H1 (cell line): ENCODE results near the gene CDH11. TPM values are rescaled to one million over a fixed set of nuclear protein-coding genes. Genes with fewer than 3 reads are reported as not detected.

Experiments used
- CTBP2 ChIP-seq: IDR thresholded peaks from 2 replicates; pipeline ENCODE4 v1.7.0; 2011; ENCODE audit warnings: borderline replicate concordance, mild to moderate bottlenecking, moderate library complexity, mixed read lengths, low read length; ENCODE audit not compliant: insufficient read depth, insufficient read length
- GABPA ChIP-seq: IDR thresholded peaks from 2 replicates; pipeline ENCODE4 v1.6.1; 2011; ENCODE audit warnings: mild to moderate bottlenecking, low read length, moderate library complexity, borderline replicate concordance; ENCODE audit not compliant: insufficient read depth
- JUN ChIP-seq: IDR thresholded peaks from 2 replicates; pipeline ENCODE4 v1.6.1; 2011; ENCODE audit warnings: low read depth, mild to moderate bottlenecking, improper control_type of control experiment, low read length
- polyA plus RNA-seq, 7 experiments: library from polyadenylated mRNA; depleted of rRNA in 3 of 7; stranded (reverse) in 5 of 7; unstranded in 2 of 7; fragments of >200 nt in 5 of 7; fragments of 200-250 nt in 2 of 7; gene quantifications; 1 replicate in 5 of 7; 2 replicates in 1 of 7; 4 replicates in 1 of 7; pipeline versions ENCODE4 v1.2.1 to v1.2.3, GENCODE V29; 2011 to 2013; ENCODE audit warnings: missing spikeins in 2 of 7, mixed read lengths in 2 of 7
- total RNA-seq: library from RNA; stranded (reverse); fragmentation: NEBNext Ultra II Directional; extraction: Animal tissue kit (Norgen Biotek cat#: 25700); gene quantifications from 2 replicates; pipeline ENCODE4 v1.2.1, GENCODE V29; 2021
- TF ChIP-seq, protein P1 (sequence below): IDR thresholded peaks from 2 replicates; pipeline ENCODE4 v1.6.1; 2012; ENCODE audit warnings: inconsistent platforms

Gene CDH11
- total and polyA plus RNA-seq, 2 of the 8 experiments (the other 6 are each of a cell fraction or from before 2014, with no cell fraction given), result 3.3 to 8.4 TPM

DNA sequence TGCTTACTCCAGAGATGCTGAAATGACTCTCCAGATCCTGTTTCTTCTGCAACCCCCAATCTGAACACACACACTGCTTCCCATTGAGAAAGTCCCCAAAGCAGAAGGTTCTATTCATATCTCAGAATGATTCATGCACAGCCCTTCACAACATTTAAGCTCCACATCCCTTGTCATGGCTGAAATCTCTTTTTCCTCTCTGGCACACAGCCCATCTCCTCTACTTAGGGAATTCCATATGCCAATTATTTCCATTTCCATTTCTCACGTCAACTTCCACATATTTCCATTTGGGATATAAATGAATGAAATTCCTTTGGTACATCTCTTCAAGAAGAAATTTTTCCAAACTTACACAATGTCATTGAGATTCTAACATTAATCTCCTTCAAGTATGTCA, 119.6 kb downstream of the CDH11 start (continued):
- TF ChIP-seq CTBP2, result no peak
- TF ChIP-seq, protein P1, sequence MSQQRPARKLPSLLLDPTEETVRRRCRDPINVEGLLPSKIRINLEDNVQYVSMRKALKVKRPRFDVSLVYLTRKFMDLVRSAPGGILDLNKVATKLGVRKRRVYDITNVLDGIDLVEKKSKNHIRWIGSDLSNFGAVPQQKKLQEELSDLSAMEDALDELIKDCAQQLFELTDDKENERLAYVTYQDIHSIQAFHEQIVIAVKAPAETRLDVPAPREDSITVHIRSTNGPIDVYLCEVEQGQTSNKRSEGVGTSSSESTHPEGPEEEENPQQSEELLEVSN, result no peak
- TF ChIP-seq GABPA, result no peak
- no peak for TF ChIP-seq JUN
- TF ChIP-seq, all 59 proteins: peak for 0
